Nephron progenitor cell (in vitro differentiated cells): ENCODE measurements around the gene ASB8.
"Not testable (repeated sequence)": the region's sequence is repeated elsewhere in the genome, so short reads cannot be mapped to it uniquely, and the experiment has no call there.

Source experiments
- DNase-seq: peaks from one replicate; pipeline ENCODE4 v3.0.0; 2021
- H3K27ac Mint-ChIP-seq: 2 replicates; pipeline ENCODE4 v1.8.0; 2021; ENCODE audit warnings: mild to moderate bottlenecking, moderate library complexity, mixed read lengths
- H3K27me3 Mint-ChIP-seq: 2 replicates; pipeline ENCODE4 v1.8.0; 2021; ENCODE audit warnings: mild to moderate bottlenecking, low read depth, mixed read lengths; ENCODE audit not compliant: poor library complexity
- H3K36me3 Mint-ChIP-seq: 2 replicates; pipeline ENCODE4 v1.8.0; 2021; ENCODE audit warnings: low read depth, mixed read lengths
- H3K4me1 Mint-ChIP-seq: 2 replicates; pipeline ENCODE4 v1.8.0; 2021; ENCODE audit warnings: mixed read lengths
- H3K4me3 Mint-ChIP-seq: 2 replicates; pipeline ENCODE4 v1.8.0; 2021; ENCODE audit warnings: mild to moderate bottlenecking, moderate library complexity, mixed read lengths
- H3K9me3 Mint-ChIP-seq: 2 replicates; pipeline ENCODE4 v1.8.0; 2021; ENCODE audit warnings: mild to moderate bottlenecking, moderate library complexity, mixed read lengths
- CTCF ChIP-seq: fragments of 200-600 bp; sonication (generic); IDR thresholded peaks from 2 replicates; pipeline ENCODE4 v1.5.0; 2021; ENCODE audit warnings: antibody characterized with exemption

ASB8 gene

GRCh38 chr12:48160807-48161206 lies 3.5 kb upstream of the ASB8 start:
- Mint-ChIP-seq H3K4me3 (no peak overlapping the region), H3K27ac (no peak overlapping the region), H3K4me1 (peaks cover 21% of the 10 kb centered on the region), H3K36me3 (no peaks in the 10 kb centered on the region), H3K9me3 (no peaks in the 10 kb centered on the region), H3K27me3 (peaks cover 24% of the 10 kb centered on the region)
- DNase-seq, result no peak
- TF ChIP-seq CTCF, result no peak

- Mint-ChIP-seq H3K36me3 (no peaks in the 10 kb centered on the region), H3K4me1 (peaks cover 21% of the 10 kb centered on the region), H3K9me3 (no peaks in the 10 kb centered on the region), H3K27me3 (peaks cover 21% of the 10 kb centered on the region), H3K4me3 (no peak overlapping the region), H3K27ac (no peak overlapping the region)
- TF ChIP-seq CTCF, result no peak
- no peak for DNase-seq
Measured at GRCh38 chr12:48160046-48160445, 2.7 kb upstream of the ASB8 start.

- peaks cover 21% of the 10 kb centered on the region for H3K4me1 Mint-ChIP-seq
- peak overlapping the region; percentile 92 for H3K4me3 Mint-ChIP-seq
- no peaks in the 10 kb centered on the region for H3K9me3 Mint-ChIP-seq
- peaks cover 17% of the 10 kb centered on the region for H3K27me3 Mint-ChIP-seq
- TF ChIP-seq CTCF, result no peak
- DNase-seq, result no peak
- peaks cover 5% of the 10 kb centered on the region for H3K36me3 Mint-ChIP-seq
- H3K27ac Mint-ChIP-seq, result no peak overlapping the region
Measured at GRCh38 chr12:48157889-48158370, 615 bp upstream of the ASB8 start.

- Mint-ChIP-seq H3K27ac (peak overlapping the region; percentile 74), H3K9me3 (no peaks in the 10 kb centered on the region), H3K4me1 (peaks cover 21% of the 10 kb centered on the region), H3K27me3 (peaks cover 6% of the 10 kb centered on the region), H3K36me3 (peaks cover 5% of the 10 kb centered on the region), H3K4me3 (peak overlapping the region; percentile 92)
- no peak for TF ChIP-seq CTCF
- DNase-seq, result no peak
Measured at GRCh38 chr12:48156652-48157017, 680 bp downstream of the ASB8 start.

- Mint-ChIP-seq H3K4me1 (peaks cover 21% of the 10 kb centered on the region), H3K4me3 (peak overlapping the region; percentile 92)
- not testable (repeated sequence) for H3K27me3 Mint-ChIP-seq, H3K36me3 Mint-ChIP-seq, H3K9me3 Mint-ChIP-seq, DNase-seq, H3K27ac Mint-ChIP-seq
Measured at GRCh38 chr12:48155786-48156185, 1.5 kb downstream of the ASB8 start.

GRCh38 chr12:48151103-48151771 lies 6.1 kb downstream of the ASB8 start:
- no peak for TF ChIP-seq CTCF
- Mint-ChIP-seq H3K9me3 (no peaks in the 10 kb centered on the region), H3K4me3 (no peak overlapping the region), H3K27ac (no peak overlapping the region), H3K36me3 (peaks cover 37% of the 10 kb centered on the region), H3K4me1 (peaks cover 7% of the 10 kb centered on the region), H3K27me3 (no peaks in the 10 kb centered on the region)
- no peak for DNase-seq
